H54 (cell line): Measurements from ENCODE around the gene UTP15.
A peak's percentile ranks its signal among the peaks of the same experiment; 100 is the strongest.

Source experiments
- DNase-seq: peaks from one replicate; pipeline ENCODE4 v3.0.0; 2011; ENCODE audit warnings: low spot score, mixed read lengths; ENCODE audit not compliant: insufficient read length
- FAIRE-seq: peaks from 3 replicates; lab custom pipeline; 2011; peaks lifted over from hg19 to GRCh38; lab: Jason Lieb, UNC
- POLR2A ChIP-seq: IDR thresholded peaks from 2 replicates; pipeline ENCODE4 v1.6.1; 2011; ENCODE audit warnings: low read depth, mild to moderate bottlenecking, low read length

UTP15 gene

GRCh38 chr5:73542020-73542419 is 23.5 kb upstream of the UTP15 start:
- DNase-seq (no peak), FAIRE-seq (no peak)
- TF ChIP-seq POLR2A = no peak

GRCh38 chr5:73544429-73545402 is 20.8 kb upstream of the UTP15 start:
- no peak for DNase-seq
- TF ChIP-seq POLR2A = no peak
- no peak for FAIRE-seq

- TF ChIP-seq POLR2A = no peak
- no peak for DNase-seq
- FAIRE-seq = no peak
Measured at GRCh38 chr5:73545403-73545779, 20.2 kb upstream of the UTP15 start.

DNA sequence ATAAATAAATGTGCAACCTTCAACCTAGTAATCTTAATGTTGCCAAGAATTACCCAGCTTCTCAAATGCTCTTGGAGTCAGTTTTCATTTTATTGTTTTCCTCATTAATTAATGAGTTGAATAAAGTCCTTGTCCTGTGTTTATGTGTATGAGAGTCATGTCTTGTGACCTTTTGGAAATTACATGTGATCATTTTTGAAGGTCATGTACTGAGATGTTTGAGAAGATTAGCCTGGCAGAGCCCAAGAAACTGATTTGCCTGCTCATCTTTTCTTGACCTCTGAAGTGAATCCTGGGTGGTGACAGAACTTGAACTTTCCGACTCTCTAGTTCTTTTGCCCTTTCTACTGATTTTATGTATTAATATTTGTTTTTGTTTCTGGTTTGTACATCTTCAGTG is 15.5 kb upstream of the UTP15 start:
- no peak for TF ChIP-seq POLR2A
- no peak for FAIRE-seq
- no peak for DNase-seq

DNA sequence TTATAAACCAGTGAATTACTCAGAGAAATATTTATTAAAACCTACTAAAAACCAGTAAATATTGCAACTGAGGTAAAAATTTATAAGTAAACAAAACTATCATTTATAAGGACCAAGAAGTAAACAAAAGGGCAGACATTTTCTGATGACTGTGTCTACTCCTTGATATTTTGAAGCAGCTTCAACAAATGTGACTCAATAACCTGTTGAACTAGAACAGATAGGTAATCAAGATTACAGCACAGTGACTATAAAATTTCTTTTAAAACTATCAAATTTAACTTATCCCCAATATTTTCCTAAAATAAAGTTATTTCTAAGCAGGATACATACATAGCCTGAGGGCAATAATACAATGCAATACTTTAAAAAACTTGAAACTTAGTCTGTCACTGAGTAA is 12.9 kb upstream of the UTP15 start:
- TF ChIP-seq POLR2A = no peak
- no peak for DNase-seq
- FAIRE-seq = no peak

GRCh38 chr5:73558950-73559349 is 6.6 kb upstream of the UTP15 start:
- TF ChIP-seq POLR2A = no peak
- FAIRE-seq (peak; percentile 78), DNase-seq (no peak)

DNA sequence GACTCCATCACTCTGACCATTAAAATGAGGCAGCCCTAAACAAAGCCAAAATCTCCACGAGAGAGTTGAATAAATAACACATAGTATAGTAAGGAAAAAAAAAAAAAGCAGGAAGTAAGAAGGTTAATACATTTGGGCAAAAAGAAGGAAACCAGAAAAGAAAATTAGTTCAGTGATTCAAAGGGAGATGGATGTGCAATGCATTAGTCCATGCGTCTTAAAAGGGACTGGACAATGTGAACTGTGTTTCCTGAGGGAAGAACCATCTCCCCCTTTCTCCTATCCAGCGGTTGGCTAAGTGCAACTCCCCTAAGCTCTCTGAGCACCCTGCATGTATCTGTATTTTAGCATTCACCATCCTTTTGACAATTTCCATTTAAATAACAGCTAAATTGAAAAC is 1.5 kb upstream of the UTP15 start:
- FAIRE-seq (peak; percentile 6), DNase-seq (no peak)
- no peak for TF ChIP-seq POLR2A

GRCh38 chr5:73564675-73565074 is 868 bp upstream of the UTP15 start:
- DNase-seq (no peak), FAIRE-seq (no peak)
- no peak for TF ChIP-seq POLR2A

GRCh38 chr5:73565969-73566547 is 515 bp downstream of the UTP15 start:
- no peak for TF ChIP-seq POLR2A
- DNase-seq (no peak), FAIRE-seq (no peak)

GRCh38 chr5:73582285-73583145 is 17.0 kb downstream of the UTP15 start:
- FAIRE-seq = no peak
- no peak for DNase-seq
- TF ChIP-seq POLR2A = no peak

DNA sequence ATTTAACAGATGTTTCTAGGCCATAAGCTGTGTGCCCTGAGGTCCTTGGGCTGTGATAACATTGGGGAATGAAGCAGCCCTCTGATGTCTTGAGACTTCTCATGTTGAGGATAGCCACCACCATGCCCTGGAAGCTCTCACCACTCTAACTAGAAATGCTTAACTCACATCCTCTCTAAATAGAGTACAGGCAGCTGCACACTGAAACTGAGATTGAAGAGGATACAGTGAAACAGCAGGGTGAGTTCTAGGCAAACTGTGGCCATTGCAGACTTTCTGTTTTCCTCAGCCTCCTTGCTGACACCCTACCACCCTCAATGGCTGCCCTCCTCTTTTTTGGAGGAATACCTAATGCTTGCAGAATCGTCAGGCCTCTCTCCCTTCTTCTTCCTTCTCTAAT is 22.4 kb downstream of the UTP15 start:
- DNase-seq (no peak), FAIRE-seq (no peak)
- no peak for TF ChIP-seq POLR2A

DNA sequence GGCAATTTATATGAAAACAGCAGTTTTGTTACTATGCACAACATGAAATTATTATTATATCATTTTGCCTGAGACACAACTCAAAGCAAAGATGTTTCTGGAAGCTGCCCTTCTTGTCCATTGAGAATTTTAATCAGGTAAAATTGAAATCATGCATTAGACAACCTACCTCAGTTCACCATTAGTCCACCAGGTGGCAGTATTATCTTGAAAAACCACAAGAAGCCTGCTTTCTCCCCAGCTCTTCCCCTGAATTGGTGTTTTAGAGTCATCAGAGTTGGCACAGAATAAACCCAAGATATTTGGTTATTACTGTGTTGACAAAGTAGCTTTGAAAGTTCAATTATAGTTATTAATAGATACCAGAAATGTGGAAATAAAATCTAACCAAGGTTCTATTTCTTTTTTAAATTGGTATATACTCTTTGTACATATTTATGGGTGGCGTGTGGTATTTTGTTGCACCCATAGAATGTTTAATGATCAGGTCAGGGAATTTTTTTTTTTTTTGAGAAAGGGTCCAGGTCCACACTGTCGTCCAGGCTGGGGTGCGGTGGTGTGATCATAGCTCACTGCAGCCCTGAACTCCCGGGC is 25.7 kb downstream of the UTP15 start:
- no peak for TF ChIP-seq POLR2A
- DNase-seq (peak; percentile 20), FAIRE-seq (peak; percentile 73)

GRCh38 chr5:73591698-73592501 is 26.4 kb downstream of the UTP15 start:
- no peak for DNase-seq
- FAIRE-seq = peak; percentile 91

More at GRCh38 chr5:73591698-73592501, 26.4 kb downstream of the UTP15 start:
- no peak for TF ChIP-seq POLR2A
